Measurements from ENCODE around the gene LRRC4. TPM values are rescaled to one million over a fixed set of nuclear protein-coding genes. Genes with fewer than 3 reads are reported as not detected.

LRRC4 gene
- total RNA-seq, 4 donors from 2014 or later, result 0.08 to 0.74 (median 0.32) TPM; not detected in 1

DNA sequence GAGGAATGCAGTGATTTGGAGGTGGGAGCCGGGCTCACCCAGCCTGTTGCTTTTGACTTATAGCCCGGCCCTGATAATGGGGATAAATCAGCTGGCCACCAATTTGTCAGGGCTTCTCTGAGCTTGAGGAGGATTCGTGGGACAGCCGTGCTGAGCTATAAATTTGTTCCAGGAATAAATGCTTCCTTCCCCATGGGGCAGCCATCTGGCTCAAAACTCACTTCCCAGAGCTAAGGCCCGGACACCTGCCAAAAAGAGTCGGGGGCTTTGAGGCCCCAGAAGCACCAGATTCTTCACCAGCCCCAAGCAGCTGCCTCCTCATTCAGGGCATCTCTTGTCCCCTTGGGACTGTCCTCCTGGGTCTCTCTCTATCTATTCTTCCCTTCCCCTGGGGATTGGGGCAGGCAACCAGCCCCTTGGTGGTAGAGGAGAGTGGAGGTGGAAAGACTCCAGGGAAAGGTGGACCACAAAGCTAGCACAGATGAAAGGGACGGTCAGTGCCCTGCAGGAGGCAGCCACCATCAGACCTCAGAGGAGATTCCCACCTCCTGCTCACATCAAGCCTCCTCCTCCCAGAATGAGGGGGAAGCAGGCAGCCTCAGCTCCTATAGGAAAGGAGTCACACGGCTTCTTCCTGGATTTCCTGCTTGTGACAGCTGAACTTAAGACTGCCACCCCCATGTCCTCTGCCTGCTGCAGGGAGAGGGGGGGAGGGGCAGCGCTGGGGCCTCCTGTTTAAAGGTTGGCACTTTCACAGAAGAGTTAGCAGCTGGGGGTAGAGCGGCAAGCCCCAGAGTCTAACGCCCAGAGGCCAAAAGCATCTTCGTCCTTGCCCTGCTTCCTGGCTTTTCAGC is 44.2 kb upstream of the LRRC4 start:
- WGBS, 2 donors, result 75 to 82% methylated on average over 11 to 12 of the region's 12 CpGs
- intact Hi-C loops (cut with DNase I; ENCODE audit: low total_unique reads), result no loop called here
- DNase-seq (ENCODE audit: low spot score in 2 of 2), result no peak
- no peak overlapping the region for H3K4me3 ChIP-seq (ENCODE audit: low read depth, poor library complexity, severe bottlenecking)
- no peak for TF ChIP-seq POLR2A (IDR thresholded peaks at IDR 0.05)
- TF ChIP-seq, protein P1, sequence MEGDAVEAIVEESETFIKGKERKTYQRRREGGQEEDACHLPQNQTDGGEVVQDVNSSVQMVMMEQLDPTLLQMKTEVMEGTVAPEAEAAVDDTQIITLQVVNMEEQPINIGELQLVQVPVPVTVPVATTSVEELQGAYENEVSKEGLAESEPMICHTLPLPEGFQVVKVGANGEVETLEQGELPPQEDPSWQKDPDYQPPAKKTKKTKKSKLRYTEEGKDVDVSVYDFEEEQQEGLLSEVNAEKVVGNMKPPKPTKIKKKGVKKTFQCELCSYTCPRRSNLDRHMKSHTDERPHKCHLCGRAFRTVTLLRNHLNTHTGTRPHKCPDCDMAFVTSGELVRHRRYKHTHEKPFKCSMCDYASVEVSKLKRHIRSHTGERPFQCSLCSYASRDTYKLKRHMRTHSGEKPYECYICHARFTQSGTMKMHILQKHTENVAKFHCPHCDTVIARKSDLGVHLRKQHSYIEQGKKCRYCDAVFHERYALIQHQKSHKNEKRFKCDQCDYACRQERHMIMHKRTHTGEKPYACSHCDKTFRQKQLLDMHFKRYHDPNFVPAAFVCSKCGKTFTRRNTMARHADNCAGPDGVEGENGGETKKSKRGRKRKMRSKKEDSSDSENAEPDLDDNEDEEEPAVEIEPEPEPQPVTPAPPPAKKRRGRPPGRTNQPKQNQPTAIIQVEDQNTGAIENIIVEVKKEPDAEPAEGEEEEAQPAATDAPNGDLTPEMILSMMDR (IDR thresholded peaks at IDR 0.05), result no peak

DNA sequence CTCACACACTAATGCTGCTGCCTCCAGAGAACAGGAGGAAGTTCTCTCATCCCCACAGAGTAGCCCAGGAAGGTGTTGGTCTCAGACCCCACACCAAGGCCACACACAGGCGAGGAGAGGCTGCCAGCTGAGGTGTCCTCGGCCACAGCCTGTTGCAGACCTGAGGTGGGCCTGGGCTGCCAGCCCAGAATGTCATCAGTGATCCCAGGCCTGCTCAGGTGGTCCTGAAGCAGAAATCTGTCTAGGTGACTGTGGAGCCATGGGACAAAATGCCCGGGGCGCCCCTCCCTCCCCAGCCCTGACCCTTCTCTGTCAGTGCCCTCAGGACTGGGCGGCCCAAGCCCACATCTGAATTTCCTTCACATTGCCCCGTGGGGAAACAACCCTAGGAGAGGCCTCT is 43.5 kb upstream of the LRRC4 start:
- 86 to 90% methylated on average over 6 of the region's 6 CpGs for WGBS, 2 donors
- no peak for TF ChIP-seq POLR2A (IDR thresholded peaks at IDR 0.05)
- TF ChIP-seq, protein P1 (IDR thresholded peaks at IDR 0.05), result no peak
- intact Hi-C loops (cut with DNase I; ENCODE audit: low total_unique reads), result no loop called here
- H3K4me3 ChIP-seq (ENCODE audit: low read depth, poor library complexity, severe bottlenecking), result no peak overlapping the region
- DNase-seq (ENCODE audit: low spot score in 2 of 2), result no peak

DNA sequence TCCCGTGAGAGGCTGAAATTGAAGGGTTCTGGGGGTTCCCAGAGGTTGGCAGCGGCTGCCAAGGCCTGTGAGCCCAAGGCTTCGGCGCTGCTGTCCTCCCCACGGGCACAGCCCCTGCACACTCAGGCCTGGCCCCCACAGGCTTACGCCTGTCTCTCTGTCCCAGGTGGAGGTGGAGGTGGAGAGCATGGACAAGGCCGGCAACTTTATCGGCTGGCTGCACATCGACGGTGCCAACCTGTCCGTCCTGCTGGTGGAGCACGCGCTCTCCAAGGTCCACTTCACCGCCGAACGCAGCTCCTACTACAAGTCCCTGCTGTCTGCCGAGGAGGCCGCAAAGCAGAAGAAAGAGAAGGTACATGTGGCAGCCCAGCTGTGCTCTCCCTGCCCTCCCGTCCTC is 43.1 kb upstream of the LRRC4 start:
- H3K4me3 ChIP-seq (ENCODE audit: low read depth, poor library complexity, severe bottlenecking), result no peak overlapping the region
- no peak for TF ChIP-seq POLR2A (IDR thresholded peaks at IDR 0.05)
- TF ChIP-seq, protein P1 (IDR thresholded peaks at IDR 0.05), result no peak

DNA sequence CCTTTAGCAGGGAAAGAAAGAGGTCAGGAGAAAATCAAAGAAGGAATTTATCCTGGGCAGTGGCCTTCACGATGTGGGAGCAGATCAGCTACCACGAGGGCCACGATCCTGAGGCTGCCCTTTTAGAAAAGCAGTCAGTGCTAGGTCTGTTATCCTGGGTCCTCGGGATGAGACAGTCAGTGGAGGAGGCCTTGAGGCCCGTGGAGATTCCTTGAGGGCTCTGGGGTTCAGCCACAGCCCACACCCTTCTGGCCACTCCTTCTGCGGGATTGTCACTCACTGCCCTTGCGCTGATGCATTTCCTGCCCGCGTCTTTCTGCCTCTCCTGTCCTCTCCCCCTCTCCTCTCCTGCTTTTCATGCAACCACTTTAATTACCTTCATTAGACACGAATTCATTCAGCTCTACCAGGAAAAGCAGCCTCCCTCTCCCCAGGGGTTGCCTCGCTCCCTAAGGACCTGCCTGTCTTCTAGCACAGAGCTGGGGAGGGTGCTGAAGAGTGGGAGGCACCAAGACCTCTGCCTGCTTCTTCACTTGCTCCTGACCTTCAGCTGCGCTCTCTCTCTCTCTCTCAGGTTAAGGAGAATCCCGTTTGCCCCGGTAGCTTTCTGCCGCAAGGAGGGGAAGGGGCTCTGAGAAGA is 42.6 kb upstream of the LRRC4 start:
- intact Hi-C loops (cut with DNase I; ENCODE audit: low total_unique reads), result no loop called here
- 90 to 91% methylated on average over 15 of the region's 15 CpGs for WGBS, 2 donors
- H3K4me3 ChIP-seq (ENCODE audit: low read depth, poor library complexity, severe bottlenecking), result no peak overlapping the region
- no peak for TF ChIP-seq POLR2A (IDR thresholded peaks at IDR 0.05)
- TF ChIP-seq, protein P1 (IDR thresholded peaks at IDR 0.05), result no peak
- DNase-seq (ENCODE audit: low spot score in 2 of 2), result no peak

More for the DNA sequence above, 43.1 kb upstream of the LRRC4 start:
- intact Hi-C loops (cut with DNase I; ENCODE audit: low total_unique reads), result no loop called here
- no peak for DNase-seq (ENCODE audit: low spot score in 2 of 2)
- 90 to 94% methylated on average over 18 to 19 of the region's 19 CpGs for WGBS, 2 donors

DNA sequence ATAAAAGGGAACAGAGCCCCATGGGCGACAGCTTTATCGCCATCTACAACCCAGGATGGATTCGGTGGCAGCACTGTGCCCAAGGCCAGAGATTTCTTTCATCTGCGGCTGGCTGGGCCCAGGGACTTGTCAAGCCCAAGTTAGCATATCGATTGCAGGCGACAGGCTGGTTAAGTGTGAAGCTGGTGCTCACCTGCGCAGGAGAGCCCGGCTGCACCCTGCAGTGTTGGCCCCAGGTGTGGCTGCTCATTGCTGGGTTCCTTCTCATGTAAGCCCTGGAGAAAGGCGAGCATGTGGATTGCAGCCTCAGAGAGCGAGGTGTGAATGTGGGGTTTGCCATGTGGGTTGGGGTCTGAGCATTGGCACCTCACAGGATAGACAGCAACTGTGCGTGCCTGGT is 40.6 kb upstream of the LRRC4 start:
- no peak for DNase-seq (ENCODE audit: low spot score in 2 of 2)
- TF ChIP-seq, protein P1 (IDR thresholded peaks at IDR 0.05), result no peak
- no peak for TF ChIP-seq POLR2A (IDR thresholded peaks at IDR 0.05)
- 72 to 93% methylated on average over 11 of the region's 11 CpGs for WGBS, 2 donors

More for the DNA sequence above, 40.6 kb upstream of the LRRC4 start:
- intact Hi-C loops (cut with DNase I; ENCODE audit: low total_unique reads), result no loop called here
- no peak overlapping the region for H3K4me3 ChIP-seq (ENCODE audit: low read depth, poor library complexity, severe bottlenecking)

All from lower leg skin (tissue), 4 donors.